HUES48 (cell line): ENCODE results near the gene SAMSN1.
"Not testable (repeated sequence)": the region's sequence is repeated elsewhere in the genome, so short reads cannot be mapped to it uniquely, and the experiment has no call there.

Experiments
- H3K27ac ChIP-seq: one replicate; pipeline ENCODE4 v1.7.0; 2013; ENCODE audit warnings: low read depth, low read length, inconsistent platforms
- H3K27me3 ChIP-seq: 2 replicates; pipeline ENCODE4 v1.6.1; 2013; ENCODE audit warnings: mild to moderate bottlenecking, low read length; ENCODE audit not compliant: control insufficient read depth, insufficient read depth
- H3K36me3 ChIP-seq: 2 replicates; pipeline ENCODE4 v1.6.1; 2013; ENCODE audit warnings: low read length; ENCODE audit not compliant: control insufficient read depth, insufficient read depth
- H3K4me1 ChIP-seq: 2 replicates; pipeline ENCODE4 v1.6.1; 2013; ENCODE audit warnings: mild to moderate bottlenecking, low read length; ENCODE audit not compliant: control insufficient read depth, insufficient read depth
- H3K4me3 ChIP-seq: 2 replicates; pipeline ENCODE4 v1.5.1; 2013; ENCODE audit warnings: mild to moderate bottlenecking, low read depth, low read length
- H3K9ac ChIP-seq: 2 replicates; pipeline ENCODE4 v1.6.1; 2013; ENCODE audit warnings: mild to moderate bottlenecking, low read depth, low read length, moderate library complexity
- H3K9me3 ChIP-seq: 2 replicates; pipeline ENCODE4 v1.6.1; 2013; ENCODE audit warnings: low read length; ENCODE audit not compliant: control insufficient read depth, insufficient read depth

SAMSN1 gene

GRCh38 chr21:14546719-14547118 is 604 bp upstream of the SAMSN1 start:
- H3K36me3 ChIP-seq, H3K9me3 ChIP-seq, H3K4me3 ChIP-seq, H3K9ac ChIP-seq, H3K4me1 ChIP-seq, H3K27me3 ChIP-seq, H3K27ac ChIP-seq: not testable (repeated sequence)

- Histone ChIP-seq H3K9ac (no peak overlapping the region), H3K27me3 (no peaks in the 10 kb centered on the region), H3K36me3 (no peaks in the 10 kb centered on the region)
Observed at GRCh38 chr21:14543983-14544382, 2.1 kb downstream of the SAMSN1 start.

GRCh38 chr21:14542638-14543037 is 3.5 kb downstream of the SAMSN1 start:
- Histone ChIP-seq H3K36me3 (no peaks in the 10 kb centered on the region), H3K4me1 (no peaks in the 10 kb centered on the region), H3K4me3 (no peak overlapping the region), H3K27ac (no peak overlapping the region), H3K9ac (no peak overlapping the region), H3K27me3 (no peaks in the 10 kb centered on the region), H3K9me3 (no peaks in the 10 kb centered on the region)

More at GRCh38 chr21:14543983-14544382, 2.1 kb downstream of the SAMSN1 start:
- no peaks in the 10 kb centered on the region for H3K4me1 ChIP-seq
- no peak overlapping the region for H3K27ac ChIP-seq
- no peak overlapping the region for H3K4me3 ChIP-seq
- no peaks in the 10 kb centered on the region for H3K9me3 ChIP-seq

GRCh38 chr21:14541841-14542490 is 4.1 kb downstream of the SAMSN1 start:
- Histone ChIP-seq H3K9me3 (no peaks in the 10 kb centered on the region), H3K36me3 (no peaks in the 10 kb centered on the region), H3K4me1 (no peaks in the 10 kb centered on the region), H3K27me3 (no peaks in the 10 kb centered on the region), H3K9ac (no peak overlapping the region), H3K27ac (no peak overlapping the region), H3K4me3 (no peak overlapping the region)

GRCh38 chr21:14538483-14538882 is 7.6 kb downstream of the SAMSN1 start:
- H3K27ac ChIP-seq = no peak overlapping the region
- no peaks in the 10 kb centered on the region for H3K9me3 ChIP-seq
- no peaks in the 10 kb centered on the region for H3K4me1 ChIP-seq
- H3K4me3 ChIP-seq = no peak overlapping the region
- H3K9ac ChIP-seq = no peak overlapping the region
- no peaks in the 10 kb centered on the region for H3K27me3 ChIP-seq
- no peaks in the 10 kb centered on the region for H3K36me3 ChIP-seq

GRCh38 chr21:14536929-14537328 is 9.2 kb downstream of the SAMSN1 start:
- Histone ChIP-seq H3K4me3 (no peak overlapping the region), H3K36me3 (no peaks in the 10 kb centered on the region), H3K27ac (no peak overlapping the region), H3K9me3 (no peaks in the 10 kb centered on the region), H3K4me1 (no peaks in the 10 kb centered on the region), H3K9ac (no peak overlapping the region), H3K27me3 (no peaks in the 10 kb centered on the region)

- Histone ChIP-seq H3K9me3 (no peaks in the 10 kb centered on the region), H3K4me1 (no peaks in the 10 kb centered on the region), H3K9ac (no peak overlapping the region), H3K4me3 (no peak overlapping the region), H3K27ac (no peak overlapping the region), H3K36me3 (no peaks in the 10 kb centered on the region), H3K27me3 (no peaks in the 10 kb centered on the region)
Observed at GRCh38 chr21:14535702-14536101, 10.4 kb downstream of the SAMSN1 start.

GRCh38 chr21:14533499-14534428 is 12.4 kb downstream of the SAMSN1 start:
- Histone ChIP-seq H3K27ac (no peak overlapping the region), H3K9me3 (no peaks in the 10 kb centered on the region), H3K4me1 (no peaks in the 10 kb centered on the region), H3K27me3 (no peaks in the 10 kb centered on the region), H3K9ac (no peak overlapping the region), H3K36me3 (no peaks in the 10 kb centered on the region), H3K4me3 (no peak overlapping the region)

- H3K27me3 ChIP-seq = no peaks in the 10 kb centered on the region
- H3K4me1 ChIP-seq = no peaks in the 10 kb centered on the region
- H3K27ac ChIP-seq = no peak overlapping the region
- no peaks in the 10 kb centered on the region for H3K36me3 ChIP-seq
- no peak overlapping the region for H3K9ac ChIP-seq
- H3K4me3 ChIP-seq = no peak overlapping the region
- H3K9me3 ChIP-seq = no peaks in the 10 kb centered on the region
Observed at GRCh38 chr21:14531757-14532316, 14.3 kb downstream of the SAMSN1 start.

- Histone ChIP-seq H3K36me3 (no peaks in the 10 kb centered on the region), H3K27me3 (no peaks in the 10 kb centered on the region), H3K27ac (no peak overlapping the region), H3K9me3 (no peaks in the 10 kb centered on the region), H3K4me1 (no peaks in the 10 kb centered on the region), H3K4me3 (no peak overlapping the region), H3K9ac (no peak overlapping the region)
Observed at GRCh38 chr21:14530592-14530991, 15.5 kb downstream of the SAMSN1 start.

- H3K27me3 ChIP-seq = no peaks in the 10 kb centered on the region
- no peak overlapping the region for H3K9ac ChIP-seq
- no peak overlapping the region for H3K4me3 ChIP-seq
- no peak overlapping the region for H3K27ac ChIP-seq
- H3K9me3 ChIP-seq = no peaks in the 10 kb centered on the region
- H3K36me3 ChIP-seq = no peaks in the 10 kb centered on the region
- H3K4me1 ChIP-seq = no peaks in the 10 kb centered on the region
Observed at GRCh38 chr21:14528815-14529214, 17.3 kb downstream of the SAMSN1 start.
